ENCODE data around the gene YES1.

DNA sequence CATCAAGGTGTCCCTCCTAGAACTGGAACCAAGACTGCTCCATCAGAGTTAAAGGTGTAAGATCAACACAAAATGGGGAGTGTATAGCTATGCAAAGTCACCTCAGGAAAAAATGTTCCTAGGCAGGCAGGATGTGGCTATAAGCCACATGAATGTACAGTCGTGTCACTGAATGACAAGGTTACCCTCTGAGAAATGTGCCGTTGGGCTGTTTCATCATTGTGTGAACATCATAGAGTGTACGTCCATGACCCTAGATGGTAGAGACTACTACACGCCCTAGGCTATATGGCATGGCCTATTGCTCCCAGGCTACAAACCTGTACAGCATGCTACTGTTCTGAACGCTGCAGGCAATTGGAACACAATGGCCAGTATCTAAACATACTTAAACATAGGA lies 130.1 kb downstream of the YES1 start:
- no peak for TF ChIP-seq SUZ12 (IDR thresholded peaks at IDR 0.05; ENCODE audit: extremely low read depth, insufficient read depth, insufficient read length)
- no peak for TF ChIP-seq YY1 (IDR thresholded peaks at IDR 0.05; ENCODE audit: insufficient read depth, insufficient read length)
- no peak for TF ChIP-seq ZNF274 (IDR thresholded peaks at IDR 0.05; ENCODE audit: low read depth, low read length)
